Body of pancreas (tissue), 4 donors: ENCODE data around the gene NCR3LG1.

Experiments
- POLR2A ChIP-seq, 3 donors: fragments of 450-650 bp; IDR thresholded peaks; one replicate each; pipeline ENCODE4 v1.6.1; 2016; ENCODE audit warnings: antibody characterized with exemption in 3 of 3, mild to moderate bottlenecking in 2 of 3
- TF ChIP-seq, protein P1 (sequence below), 7 experiments: fragments of 450-650 bp in 4 of 7; fragments of 200-600 bp in 3 of 7; sonication (generic) in 3 of 7; IDR thresholded peaks; one replicate each; pipeline ENCODE4 v1.5.1; 2016 to 2019; ENCODE audit warnings: antibody characterized with exemption in 7 of 7

DNA sequence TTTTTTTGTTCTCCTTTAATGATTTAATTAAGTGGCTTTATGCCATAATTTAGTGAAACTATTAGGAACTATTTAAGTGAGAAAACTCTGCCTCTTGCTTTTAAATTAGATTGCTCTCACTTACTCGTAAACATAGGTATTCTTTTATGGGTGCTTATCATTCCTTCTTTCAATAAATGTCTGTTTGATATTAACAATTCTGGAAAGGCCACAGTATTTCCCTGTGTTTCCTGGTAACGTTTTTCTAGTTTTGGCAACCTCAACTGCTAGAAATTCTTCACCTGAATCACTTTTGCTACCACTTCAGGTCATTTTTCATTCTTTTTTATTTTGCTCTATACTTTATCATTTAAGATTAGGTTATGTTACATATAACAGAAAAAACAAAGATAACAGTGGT lies 19.9 kb upstream of the NCR3LG1 start:
- no peak for TF ChIP-seq POLR2A (IDR thresholded peaks at IDR 0.05)
- TF ChIP-seq, protein P1, sequence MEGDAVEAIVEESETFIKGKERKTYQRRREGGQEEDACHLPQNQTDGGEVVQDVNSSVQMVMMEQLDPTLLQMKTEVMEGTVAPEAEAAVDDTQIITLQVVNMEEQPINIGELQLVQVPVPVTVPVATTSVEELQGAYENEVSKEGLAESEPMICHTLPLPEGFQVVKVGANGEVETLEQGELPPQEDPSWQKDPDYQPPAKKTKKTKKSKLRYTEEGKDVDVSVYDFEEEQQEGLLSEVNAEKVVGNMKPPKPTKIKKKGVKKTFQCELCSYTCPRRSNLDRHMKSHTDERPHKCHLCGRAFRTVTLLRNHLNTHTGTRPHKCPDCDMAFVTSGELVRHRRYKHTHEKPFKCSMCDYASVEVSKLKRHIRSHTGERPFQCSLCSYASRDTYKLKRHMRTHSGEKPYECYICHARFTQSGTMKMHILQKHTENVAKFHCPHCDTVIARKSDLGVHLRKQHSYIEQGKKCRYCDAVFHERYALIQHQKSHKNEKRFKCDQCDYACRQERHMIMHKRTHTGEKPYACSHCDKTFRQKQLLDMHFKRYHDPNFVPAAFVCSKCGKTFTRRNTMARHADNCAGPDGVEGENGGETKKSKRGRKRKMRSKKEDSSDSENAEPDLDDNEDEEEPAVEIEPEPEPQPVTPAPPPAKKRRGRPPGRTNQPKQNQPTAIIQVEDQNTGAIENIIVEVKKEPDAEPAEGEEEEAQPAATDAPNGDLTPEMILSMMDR (IDR thresholded peaks at IDR 0.05), result no peak
